Small intestine (tissue), 7 donors: ENCODE measurements around the gene RAX. TPM values are rescaled to one million over a fixed set of nuclear protein-coding genes. Genes with fewer than 3 reads are reported as not detected.

Experiments
- DNase-seq, 2 donors: peaks; one replicate each; pipeline versions ENCODE4 v3.0.0 to v3.0.0-alpha.2; 2013
- FAIRE-seq: peaks from 2 replicates; lab custom pipeline; 2012; peaks lifted over from hg19 to GRCh38; lab: Jason Lieb, UNC
- H3K27ac ChIP-seq, 3 donors: one replicate each; pipeline ENCODE4 v1.5.1; 2013; ENCODE audit warnings: low read length in 2 of 3, mild to moderate bottlenecking in 2 of 3, control low read depth in 1 of 3, inconsistent platforms in 1 of 3, low read depth in 1 of 3, moderate library complexity in 1 of 3
- H3K27me3 ChIP-seq, 3 donors: one replicate each; pipeline ENCODE4 v1.6.1; 2013; ENCODE audit warnings: low read length in 3 of 3, inconsistent platforms in 1 of 3; ENCODE audit not compliant: control insufficient read depth in 3 of 3, insufficient read depth in 3 of 3
- H3K36me3 ChIP-seq, 3 donors: one replicate each; pipeline ENCODE4 v1.6.1; 2013; ENCODE audit warnings: low read length in 3 of 3, inconsistent platforms in 1 of 3, low read depth in 1 of 3, mild to moderate bottlenecking in 1 of 3, moderate library complexity in 1 of 3; ENCODE audit not compliant: control insufficient read depth in 3 of 3, insufficient read depth in 2 of 3
- H3K4me1 ChIP-seq, 3 donors: one replicate each; pipeline ENCODE4 v1.6.1; 2013; ENCODE audit warnings: low read length in 2 of 3, inconsistent platforms in 1 of 3, low read depth in 1 of 3, mild to moderate bottlenecking in 1 of 3, moderate library complexity in 1 of 3; ENCODE audit not compliant: control insufficient read depth in 3 of 3, insufficient read depth in 2 of 3
- H3K4me3 ChIP-seq, 3 donors: one replicate each; pipeline ENCODE4 v1.5.1; 2013; ENCODE audit warnings: low read length in 3 of 3, control low read depth in 1 of 3, inconsistent platforms in 1 of 3, low read depth in 1 of 3, mild to moderate bottlenecking in 1 of 3, moderate library complexity in 1 of 3
- H3K9me3 ChIP-seq, 2 donors: one replicate each; pipeline ENCODE4 v1.6.1; 2013; ENCODE audit warnings: low read depth in 1 of 2, low read length in 1 of 2; ENCODE audit not compliant: control insufficient read depth in 2 of 2, insufficient read depth in 1 of 2
- WGBS, 3 donors: extraction: QIAGEN DNeasy Blood & Tissue Kit; methylation state at CpG; one replicate each; pipeline ENCODE4 v1.1.7; 2013; 5-methylcytosine and 5-hydroxymethylcytosine counted together
- polyA plus RNA-seq, 4 donors: library from polyadenylated mRNA; stranded (reverse) in 3 of 4; unstranded in 1 of 4; fragments of 200-250 nt in 3 of 4; fragments of 120-200 nt in 1 of 4; gene quantifications; one replicate each; pipeline versions ENCODE4 v1.2.1 to v1.2.3, GENCODE V29; 2013
- donor health status: healthy with polysubstance abuse.
- donor health status: control.
- donor health status: control.
- donor health status: Bipolar disorder and iron deficiency.
- donor health status: healthy.

RAX gene
- polyA plus RNA-seq, 4 donors, result 0.01 TPM; not detected in 3

DNA sequence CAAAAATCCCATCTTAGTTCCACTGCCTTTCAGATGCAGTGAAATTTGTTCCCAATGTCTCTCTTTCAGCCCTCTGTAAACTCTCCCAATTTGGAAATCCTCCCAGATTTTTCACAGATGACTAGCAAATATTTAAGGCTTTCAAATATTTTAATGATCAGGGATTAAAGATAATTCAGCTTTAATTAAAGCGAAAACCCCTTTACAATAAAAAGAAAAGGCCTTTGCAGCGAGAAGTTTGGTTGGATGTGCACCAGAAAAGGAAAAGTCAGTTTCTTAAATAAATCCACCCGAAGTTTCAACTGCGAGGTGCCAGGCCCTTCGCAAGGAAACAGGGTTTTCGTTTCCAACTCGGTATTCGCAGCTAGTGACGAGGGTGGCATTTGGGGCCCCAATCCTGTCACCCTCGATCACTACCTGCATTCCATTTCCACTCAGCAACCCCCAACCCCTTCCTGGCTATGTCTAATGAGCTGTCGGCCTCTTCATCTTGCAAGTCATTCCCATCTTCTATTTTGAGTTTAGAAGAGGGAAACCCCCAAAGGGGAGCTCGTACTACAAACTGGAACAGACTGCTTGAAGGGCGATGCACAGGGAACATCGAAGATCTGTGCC, 1.5 kb downstream of the RAX start:
- 14 to 20% (median 15%) methylated on average over 14 of the region's 14 CpGs for WGBS, 3 donors
- Histone ChIP-seq H3K4me1 (peaks cover 0 to 15% (median 0%) of the 10 kb centered on the region in 3 donors), H3K9me3 (no peaks in the 10 kb centered on the region), H3K4me3 (no peak overlapping the region), H3K27me3 (peaks cover 30 to 97% (median 53%) of the 10 kb centered on the region in 3 donors), H3K36me3 (no peaks in the 10 kb centered on the region), H3K27ac (no peak overlapping the region)
- no peak for FAIRE-seq
- DNase-seq, result no peak

DNA sequence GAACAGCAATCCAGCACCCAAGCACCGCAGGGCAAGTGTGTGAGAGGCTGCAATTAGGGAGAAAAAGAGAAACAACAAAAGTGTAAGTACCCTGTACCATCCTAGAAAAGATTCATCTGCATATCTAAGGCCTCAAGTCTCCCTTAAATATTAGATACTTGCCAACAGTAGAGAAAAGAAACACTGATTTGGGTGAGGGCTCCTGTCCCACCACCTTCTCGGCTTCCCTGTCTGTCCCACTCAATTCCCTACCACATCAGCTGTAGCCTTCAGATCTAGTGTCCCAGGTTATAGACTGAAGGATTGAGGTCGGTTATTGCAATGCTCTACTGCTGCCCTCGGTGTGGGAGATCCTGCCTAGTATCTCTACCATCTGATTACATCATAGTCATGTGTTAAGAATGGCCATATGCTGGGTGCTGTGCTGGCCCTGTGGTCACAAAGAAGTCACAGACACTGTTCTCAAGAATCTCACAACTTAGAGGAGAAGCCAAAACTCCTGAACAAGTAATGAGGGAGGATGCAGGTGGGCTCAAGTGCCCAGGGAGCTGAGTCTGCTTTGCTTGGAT, 2.5 kb downstream of the RAX start:
- Histone ChIP-seq H3K27me3 (peaks cover 30 to 97% (median 61%) of the 10 kb centered on the region in 3 donors), H3K9me3 (no peaks in the 10 kb centered on the region), H3K27ac (no peak overlapping the region), H3K4me1 (peaks cover 0 to 15% (median 0%) of the 10 kb centered on the region in 3 donors), H3K4me3 (no peak overlapping the region), H3K36me3 (no peaks in the 10 kb centered on the region)
- DNase-seq (no peak), FAIRE-seq (no peak)
- 10 to 21% (median 18%) methylated on average over 4 of the region's 4 CpGs for WGBS, 3 donors

DNA sequence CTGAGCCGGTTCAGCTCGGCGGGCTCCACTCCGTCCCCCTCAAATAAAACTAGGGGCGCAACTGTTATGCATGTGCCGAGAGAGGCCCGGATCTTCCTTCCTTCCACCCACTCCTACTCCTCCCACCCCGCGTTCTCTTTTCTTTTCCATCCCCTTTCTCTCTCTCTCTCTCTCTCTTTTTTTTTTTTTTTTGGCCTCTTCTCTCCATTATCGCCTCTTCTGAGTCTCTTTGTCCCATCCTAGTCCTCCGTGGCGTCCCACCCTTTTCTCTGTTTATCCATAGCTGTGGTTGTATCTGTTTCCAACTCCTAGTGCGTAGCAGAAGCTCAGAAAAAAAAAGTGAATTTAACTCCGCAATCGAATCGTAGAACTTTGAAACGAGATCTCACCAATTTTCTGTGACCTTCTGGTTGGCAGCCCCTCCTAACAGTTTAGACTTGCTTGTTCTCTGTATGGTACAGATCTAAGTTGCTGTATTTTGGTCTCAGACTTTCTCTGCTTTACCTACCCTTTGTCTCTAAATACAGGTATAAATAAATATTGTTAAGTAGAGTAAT, 3.6 kb downstream of the RAX start:
- 6 to 9% (median 7%) methylated on average over 16 to 17 of the region's 17 CpGs for WGBS, 3 donors
- no peak for DNase-seq
- Histone ChIP-seq H3K27ac (no peak overlapping the region), H3K27me3 (peaks cover 27 to 97% (median 67%) of the 10 kb centered on the region in 3 donors), H3K9me3 (no peaks in the 10 kb centered on the region), H3K36me3 (no peaks in the 10 kb centered on the region), H3K4me3 (peak overlapping the region in 1 of 3 donors; percentile 33), H3K4me1 (peaks cover 0 to 15% (median 0%) of the 10 kb centered on the region in 3 donors)
- no peak for FAIRE-seq

DNA sequence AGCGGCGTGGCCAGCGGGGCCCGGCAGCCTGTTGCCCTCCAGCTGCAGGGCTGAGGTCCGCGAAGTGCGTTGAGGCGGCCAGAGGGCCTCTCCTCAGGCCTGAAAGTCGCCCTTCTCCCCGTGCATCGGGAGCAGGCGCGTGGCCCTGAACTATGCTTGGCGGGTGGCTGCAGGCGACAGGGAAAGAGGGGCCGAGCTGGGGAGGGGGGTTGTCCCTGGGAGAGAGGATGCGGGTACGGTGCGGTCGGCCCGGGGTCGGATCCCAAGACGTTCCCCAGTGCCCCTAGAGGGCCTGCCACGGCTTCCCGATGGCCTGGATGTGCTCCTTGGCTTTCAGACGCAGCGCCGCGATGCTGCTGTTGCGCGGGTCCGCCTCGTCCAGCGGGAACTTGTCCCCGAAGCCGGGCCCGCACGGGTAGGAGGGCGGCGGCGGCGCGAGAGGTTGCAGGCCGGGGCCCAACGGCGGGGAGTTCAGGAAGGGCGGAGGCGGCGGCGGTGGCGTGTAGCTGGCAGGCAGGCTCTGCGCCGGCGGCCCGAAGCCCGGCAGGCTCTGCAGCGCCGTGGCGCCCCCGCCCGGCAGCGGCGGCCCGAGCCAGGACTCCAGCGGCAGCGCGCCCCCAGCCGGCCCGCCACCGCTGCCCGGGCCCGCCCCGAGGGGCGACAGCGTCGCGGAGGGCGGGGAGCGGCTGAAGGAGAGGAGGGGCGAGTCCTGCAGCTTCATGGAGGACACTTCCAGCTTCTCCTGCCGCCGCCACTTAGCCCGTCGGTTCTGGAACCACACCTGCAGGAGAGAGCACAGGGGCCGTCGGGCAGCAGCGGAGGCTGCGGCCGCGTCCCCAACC, 4.3 kb downstream of the RAX start:
- H3K27me3 ChIP-seq, result peaks cover 27 to 97% (median 63%) of the 10 kb centered on the region in 3 donors
- DNase-seq (peak; percentile 12 to 61), FAIRE-seq (no peak)
- WGBS, 3 donors, result 2 to 5% (median 3%) methylated on average over 36 to 90 of the region's 90 CpGs
- no peak overlapping the region for H3K27ac ChIP-seq
- H3K36me3 ChIP-seq, result no peaks in the 10 kb centered on the region
- H3K9me3 ChIP-seq, result no peaks in the 10 kb centered on the region
- H3K4me3 ChIP-seq, result peak overlapping the region in 1 of 3 donors; percentile 33
- H3K4me1 ChIP-seq, result peaks cover 0 to 15% (median 0%) of the 10 kb centered on the region in 3 donors

DNA sequence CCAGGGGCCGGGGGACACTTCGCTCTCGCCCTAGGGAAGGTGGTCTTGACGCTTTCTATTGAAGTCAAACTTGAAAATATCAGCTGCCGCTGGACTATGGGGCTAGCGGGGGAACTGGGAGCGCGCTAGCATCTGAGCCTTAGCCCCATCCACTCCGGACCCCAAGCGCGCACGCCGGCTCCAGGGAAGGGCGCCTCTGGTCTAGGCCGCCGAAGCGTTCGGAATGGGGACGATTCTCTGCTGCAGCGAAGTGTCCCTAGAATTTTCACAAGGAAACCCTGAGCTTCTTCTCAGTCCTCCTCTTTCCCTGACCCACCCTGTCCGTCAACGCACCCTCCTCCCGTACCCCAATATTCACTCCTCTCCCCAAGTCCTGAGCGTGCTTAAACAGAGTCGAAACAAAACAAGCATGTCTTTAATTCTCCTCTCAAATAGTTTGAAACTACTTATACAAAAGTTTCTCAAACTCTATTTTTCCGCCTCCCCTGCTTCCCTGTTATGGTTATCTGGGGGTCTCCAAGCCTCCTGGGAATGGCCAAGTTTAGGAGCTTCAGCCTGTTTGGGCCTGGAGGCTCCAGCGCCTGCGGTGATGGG, 5.0 kb downstream of the RAX start:
- DNase-seq (no peak), FAIRE-seq (no peak)
- no peaks in the 10 kb centered on the region for H3K36me3 ChIP-seq
- H3K27me3 ChIP-seq, result peaks cover 26 to 97% (median 64%) of the 10 kb centered on the region in 3 donors
- WGBS, 3 donors, result 11 to 24% (median 21%) methylated on average over 28 of the region's 28 CpGs
- peaks cover 0 to 10% (median 0%) of the 10 kb centered on the region in 3 donors for H3K4me1 ChIP-seq
- no peak overlapping the region for H3K4me3 ChIP-seq
- H3K27ac ChIP-seq, result no peak overlapping the region
- no peaks in the 10 kb centered on the region for H3K9me3 ChIP-seq

DNA sequence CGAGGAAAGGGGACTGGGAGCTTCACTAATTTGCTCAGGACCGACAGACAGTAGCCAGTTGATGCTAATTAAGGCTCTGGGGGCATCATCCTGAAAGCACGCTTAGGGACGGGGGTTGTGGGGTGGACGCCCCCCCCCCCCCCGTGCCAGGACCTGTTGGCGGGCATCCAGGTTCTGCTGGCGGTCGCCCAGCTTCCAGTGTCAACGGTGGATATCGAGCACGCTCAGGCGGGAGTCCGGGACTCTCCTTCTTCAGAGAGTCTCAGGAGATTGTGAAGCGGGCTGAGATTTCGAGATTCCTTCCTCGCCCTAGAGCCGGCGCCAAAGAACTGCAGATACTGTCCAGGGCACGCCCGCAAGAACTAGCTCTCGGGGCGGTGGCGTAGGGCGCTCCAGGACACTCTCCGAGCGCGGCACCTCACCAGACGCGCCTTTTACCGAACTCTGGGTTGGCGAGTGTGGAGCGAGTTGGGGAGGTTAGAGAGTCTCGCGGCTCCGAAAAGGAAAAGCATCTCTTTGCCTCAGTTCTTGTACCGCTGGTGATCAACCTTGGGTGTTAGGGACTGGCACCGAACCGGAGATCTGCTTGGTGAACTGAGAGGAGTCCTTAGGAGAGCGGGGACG, 5.6 kb downstream of the RAX start:
- 3 to 4% (median 3%) methylated on average over 40 to 41 of the region's 41 CpGs for WGBS, 3 donors
- peaks cover 0 to 10% (median 0%) of the 10 kb centered on the region in 3 donors for H3K4me1 ChIP-seq
- H3K9me3 ChIP-seq, result no peaks in the 10 kb centered on the region
- peaks cover 21 to 97% (median 63%) of the 10 kb centered on the region in 3 donors for H3K27me3 ChIP-seq
- FAIRE-seq (no peak), DNase-seq (peak; percentile 10 to 13)
- H3K27ac ChIP-seq, result no peak overlapping the region
- no peaks in the 10 kb centered on the region for H3K36me3 ChIP-seq
- H3K4me3 ChIP-seq, result no peak overlapping the region

DNA sequence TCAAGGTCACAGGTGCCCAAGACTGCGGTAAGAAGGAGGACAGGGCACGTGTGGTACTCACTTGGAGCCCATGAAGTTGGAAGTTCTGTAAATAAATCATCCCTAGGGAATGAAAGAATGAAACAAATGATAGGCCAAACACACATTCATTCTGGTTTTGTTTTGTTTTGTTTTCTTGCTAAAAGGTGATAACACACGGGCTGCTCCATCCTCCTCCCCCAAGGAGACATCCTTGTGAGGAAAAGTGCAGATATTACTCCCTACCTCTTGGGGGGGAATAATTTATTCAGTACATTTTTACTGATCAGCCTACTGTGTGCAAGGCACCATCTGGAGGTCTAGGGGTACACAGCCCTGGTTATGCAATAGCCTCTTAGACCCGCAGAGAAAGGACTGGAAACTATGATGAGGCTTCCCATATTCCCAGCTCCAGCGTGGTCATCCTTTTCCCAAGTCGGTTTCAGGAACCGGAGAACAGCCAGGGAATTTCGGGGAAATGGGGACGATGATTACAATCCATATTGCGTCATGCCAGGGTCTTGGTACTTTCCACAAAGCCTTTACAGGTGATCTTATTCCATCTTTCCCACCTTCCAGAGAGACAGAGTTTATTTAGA, 6.3 kb downstream of the RAX start:
- DNase-seq (no peak), FAIRE-seq (no peak)
- H3K4me1 ChIP-seq, result peaks cover 0 to 4% (median 0%) of the 10 kb centered on the region in 3 donors
- no peaks in the 10 kb centered on the region for H3K36me3 ChIP-seq
- H3K9me3 ChIP-seq, result no peaks in the 10 kb centered on the region
- H3K27me3 ChIP-seq, result peaks cover 17 to 93% (median 60%) of the 10 kb centered on the region in 3 donors
- WGBS, 3 donors, result 8 to 13% (median 12%) methylated on average over 10 of the region's 10 CpGs
- no peak overlapping the region for H3K4me3 ChIP-seq
- H3K27ac ChIP-seq, result no peak overlapping the region
